ENCODE results near the gene ANGEL1.

ANGEL1 gene

GRCh38 chr14:76777721-76778120 is 35.0 kb downstream of the ANGEL1 start:
- Histone ChIP-seq H3K27ac (ENCODE audit: low read length) (no peak overlapping the region), H2AFZ (ENCODE audit: low read depth, low read length) (no peak overlapping the region), H3K27me3 (ENCODE audit: insufficient read depth, low read length, poor library complexity) (no peaks in the 10 kb centered on the region), H3K9ac (ENCODE audit: low read depth, low read length) (no peak overlapping the region), H3K79me2 (ENCODE audit: insufficient read depth, low read length) (no peaks in the 10 kb centered on the region), H3K9me3 (ENCODE audit: insufficient read depth, low read length, severe bottlenecking) (no peaks in the 10 kb centered on the region), H3K4me2 (ENCODE audit: insufficient read depth, low read length) (no peak overlapping the region), H3K4me1 (ENCODE audit: insufficient read depth, low read length) (no peaks in the 10 kb centered on the region), H4K20me1 (ENCODE audit: insufficient read depth, low read length) (no peaks in the 10 kb centered on the region), H3K4me3 (ENCODE audit: low read depth in 1 of 2, low read length in 2 of 2) (no peak overlapping the region), H3K36me3 (ENCODE audit: insufficient read depth, low read length) (peaks cover 18% of the 10 kb centered on the region)
- DNase-seq, result no peak
- no peak for TF ChIP-seq CTCF (IDR thresholded peaks at IDR 0.05; ENCODE audit: borderline replicate concordance, extremely low read depth, low read length, poor library complexity, severe bottlenecking)
- TF ChIP-seq EZH2 (IDR thresholded peaks at IDR 0.05; ENCODE audit: borderline replicate concordance, low read depth, low read length, severe bottlenecking), result no peak
- ATAC-seq (ENCODE audit: insufficient read depth, low read depth), result 0 out of 3 replicates have a peak, but pooled peaks have one; percentile 30

- Histone ChIP-seq H4K20me1 (ENCODE audit: insufficient read depth, low read length) (no peaks in the 10 kb centered on the region), H3K36me3 (ENCODE audit: insufficient read depth, low read length) (peaks cover 8% of the 10 kb centered on the region; the same call in 1 of the 2 replicates), H3K4me2 (ENCODE audit: insufficient read depth, low read length) (no peak overlapping the region), H3K9ac (ENCODE audit: low read depth, low read length) (no peak overlapping the region), H3K9me3 (ENCODE audit: insufficient read depth, low read length, severe bottlenecking) (no peaks in the 10 kb centered on the region), H3K27me3 (ENCODE audit: insufficient read depth, low read length, poor library complexity) (no peaks in the 10 kb centered on the region), H3K79me2 (ENCODE audit: insufficient read depth, low read length) (no peaks in the 10 kb centered on the region), H3K27ac (ENCODE audit: low read length) (no peak overlapping the region), H3K4me3 (ENCODE audit: low read depth in 1 of 2, low read length in 2 of 2) (no peak overlapping the region), H3K4me1 (ENCODE audit: insufficient read depth, low read length) (no peaks in the 10 kb centered on the region), H2AFZ (ENCODE audit: low read depth, low read length) (no peak overlapping the region)
- DNase-seq (no peak), ATAC-seq (ENCODE audit: insufficient read depth, low read depth) (peak; percentile 37; the same call in 1 of the 3 replicates)
- no peak for TF ChIP-seq EZH2 (IDR thresholded peaks at IDR 0.05; ENCODE audit: borderline replicate concordance, low read depth, low read length, severe bottlenecking)
- TF ChIP-seq CTCF (IDR thresholded peaks at IDR 0.05; ENCODE audit: borderline replicate concordance, extremely low read depth, low read length, poor library complexity, severe bottlenecking), result no peak
Observed at GRCh38 chr14:76776428-76777251, 36.0 kb downstream of the ANGEL1 start.

- no peak overlapping the region for H3K4me2 ChIP-seq (ENCODE audit: insufficient read depth, low read length)
- ATAC-seq (ENCODE audit: insufficient read depth, low read depth), result no peak
- H4K20me1 ChIP-seq (ENCODE audit: insufficient read depth, low read length), result no peaks in the 10 kb centered on the region
Observed at GRCh38 chr14:76775695-76776427, 36.8 kb downstream of the ANGEL1 start.

More at GRCh38 chr14:76775695-76776427, 36.8 kb downstream of the ANGEL1 start:
- H3K4me1 ChIP-seq (ENCODE audit: insufficient read depth, low read length), result no peaks in the 10 kb centered on the region
- no peak overlapping the region for H3K4me3 ChIP-seq (ENCODE audit: low read depth in 1 of 2, low read length in 2 of 2)
- DNase-seq, result no peak
- H3K9me3 ChIP-seq (ENCODE audit: insufficient read depth, low read length, severe bottlenecking), result no peaks in the 10 kb centered on the region
- peaks cover under 1% of the 10 kb centered on the region; the same call in 1 of the 2 replicates for H3K36me3 ChIP-seq (ENCODE audit: insufficient read depth, low read length)
- H3K9ac ChIP-seq (ENCODE audit: low read depth, low read length), result no peak overlapping the region
- TF ChIP-seq EZH2 (IDR thresholded peaks at IDR 0.05; ENCODE audit: borderline replicate concordance, low read depth, low read length, severe bottlenecking), result no peak
- TF ChIP-seq CTCF (IDR thresholded peaks at IDR 0.05; ENCODE audit: borderline replicate concordance, extremely low read depth, low read length, poor library complexity, severe bottlenecking), result no peak
- H3K79me2 ChIP-seq (ENCODE audit: insufficient read depth, low read length), result no peaks in the 10 kb centered on the region
- no peak overlapping the region for H3K27ac ChIP-seq (ENCODE audit: low read length)
- no peak overlapping the region for H2AFZ ChIP-seq (ENCODE audit: low read depth, low read length)
- peaks cover 6% of the 10 kb centered on the region for H3K27me3 ChIP-seq (ENCODE audit: insufficient read depth, low read length, poor library complexity)

Measured in DND-41 (cell line).